HEK293T (cell line): ENCODE results near the gene CA12.

Experiments used
- ARNT ChIP-seq: fragments of 450-650 bp; IDR thresholded peaks from 2 replicates; pipeline ENCODE4 v1.6.1; 2017; ENCODE audit warnings: mild to moderate bottlenecking
- BHLHE40 ChIP-seq: fragments of 450-650 bp; IDR thresholded peaks from 2 replicates; pipeline ENCODE4 v1.6.1; 2016; ENCODE audit warnings: mild to moderate bottlenecking, moderate library complexity, borderline replicate concordance
- ELF4 ChIP-seq: fragments of 450-650 bp; IDR thresholded peaks from 2 replicates; pipeline ENCODE4 v1.6.1; 2017; ENCODE audit warnings: antibody characterized with exemption
- FOXA1 ChIP-seq: fragments of 450-650 bp; IDR thresholded peaks from 2 replicates; pipeline ENCODE4 v1.6.1; 2016; ENCODE audit warnings: mild to moderate bottlenecking
- FOXM1 ChIP-seq: fragments of 450-650 bp; IDR thresholded peaks from 2 replicates; pipeline ENCODE4 v1.6.1; 2017; ENCODE audit warnings: mild to moderate bottlenecking, borderline replicate concordance
- HDGF ChIP-seq: fragments of 450-650 bp; IDR thresholded peaks from 2 replicates; pipeline ENCODE4 v1.6.1; 2017; ENCODE audit warnings: antibody characterized with exemption, borderline replicate concordance
- PKNOX1 ChIP-seq: fragments of 450-650 bp; IDR thresholded peaks from 2 replicates; pipeline ENCODE4 v1.6.1; 2016
- SP1 ChIP-seq: fragments of 450-650 bp; IDR thresholded peaks from 2 replicates; pipeline ENCODE4 v1.6.1; 2017
- SUZ12 ChIP-seq: fragments of 450-650 bp; IDR thresholded peaks from 2 replicates; pipeline ENCODE4 v1.6.1; 2016; ENCODE audit warnings: mild to moderate bottlenecking
- ZNF384 ChIP-seq: fragments of 450-650 bp; IDR thresholded peaks from 2 replicates; pipeline ENCODE4 v1.6.1; 2016

GRCh38 chr15:63301088-63301487 is 80.6 kb downstream of the CA12 start:
- TF ChIP-seq SP1 (no peak), ELF4 (no peak), ZNF384 (no peak), SUZ12 (no peak), FOXA1 (no peak), BHLHE40 (no peak), ARNT (no peak), PKNOX1 (no peak), FOXM1 (no peak), HDGF (no peak)
